Kidney (tissue), 14 donors: ENCODE measurements around the gene HCRTR1. TPM values are rescaled to one million over a fixed set of nuclear protein-coding genes. Genes with fewer than 3 reads are reported as not detected.

Source experiments
- DNase-seq, 5 donors: peaks; one replicate each; pipeline ENCODE4 v3.0.0-alpha.2; 2013 to 2020
- FAIRE-seq: peaks from 2 replicates; lab custom pipeline; 2012; peaks lifted over from hg19 to GRCh38; lab: Jason Lieb, UNC
- H3K27ac ChIP-seq, 2 donors: one replicate each; pipeline ENCODE4 v1.7.0; 2013; ENCODE audit warnings: low read depth in 2 of 2, low read length in 2 of 2, inconsistent platforms in 1 of 2
- H3K27me3 ChIP-seq: one replicate; pipeline ENCODE4 v1.7.1; 2013; ENCODE audit warnings: low read length, inconsistent platforms; ENCODE audit not compliant: control insufficient read depth, insufficient read depth
- H3K36me3 ChIP-seq, 3 donors: one replicate each; pipeline versions ENCODE4 v1.7.0 to v1.7.1; 2013; ENCODE audit warnings: low read length in 3 of 3, control low read depth in 1 of 3, inconsistent platforms in 1 of 3; ENCODE audit not compliant: insufficient read depth in 3 of 3, control insufficient read depth in 2 of 3
- H3K4me1 ChIP-seq, 3 donors: one replicate each; pipeline versions ENCODE4 v1.7.0 to v1.7.1; 2013; ENCODE audit warnings: low read length in 3 of 3, inconsistent platforms in 1 of 3, low read depth in 1 of 3; ENCODE audit not compliant: control insufficient read depth in 2 of 3, insufficient read depth in 2 of 3
- H3K4me3 ChIP-seq, 3 donors: one replicate each; pipeline versions ENCODE4 v1.7.0 to v1.8.1; 2013; ENCODE audit warnings: low read length in 3 of 3, control low read depth in 1 of 3, inconsistent platforms in 1 of 3
- H3K9ac ChIP-seq, 3 donors: one replicate each; pipeline versions ENCODE4 v1.7.0 to v1.7.1; 2013; ENCODE audit warnings: low read length in 3 of 3, control low read depth in 1 of 3, inconsistent platforms in 1 of 3
- H3K9me3 ChIP-seq, 3 donors: one replicate each; pipeline versions ENCODE4 v1.7.0 to v1.7.1; 2013; ENCODE audit warnings: low read length in 3 of 3, control low read depth in 1 of 3, inconsistent platforms in 1 of 3; ENCODE audit not compliant: control insufficient read depth in 2 of 3, insufficient read depth in 1 of 3
- intact Hi-C: fragments of 100-400 bp; cut with DNase I; formaldehyde crosslinking; loops from one replicate; pipeline ENCODE4 v1.11.1; 2022
- polyA plus RNA-seq: library from polyadenylated mRNA; stranded (reverse); fragments of 350-450 nt; fragmentation: Illumina TruSeq; extraction: RNeasy Lipid Tissue Mini Kit (QIAGEN cat#74804); gene quantifications from one replicate; pipeline ENCODE4 v1.2.3, GENCODE V29; 2014; ENCODE audit warnings: low read depth, low replicate concordance; ENCODE audit not compliant: insufficient read depth
- total RNA-seq: library from RNA; stranded (reverse); fragmentation: NEBNext Ultra II Directional; extraction: Animal tissue kit (Norgen Biotek cat#: 25700); gene quantifications from one replicate; pipeline ENCODE4 v1.2.1, GENCODE V29; 2021
- TF ChIP-seq, protein P1 (sequence below): IDR thresholded peaks from 3 replicates; pipeline ENCODE4 v1.5.1; 2012; ENCODE audit warnings: mild to moderate bottlenecking, moderate library complexity, borderline replicate concordance; ENCODE audit not compliant: insufficient read depth; ENCODE audit errors: extremely low read depth
- donor health status: control.
- donor health status: control.
- donor health status: control.
- donor health status: control.
- donor health status: control.
- donor health status: DM: yes; HTN: yes; CAD: no.
- donor health status: Normal renal cell carcinoma (clear cell type).

The HCRTR1 gene
- total and polyA plus RNA-seq, 2 donors from 2014 or later, result 0.35 TPM; not detected in 1

DNA sequence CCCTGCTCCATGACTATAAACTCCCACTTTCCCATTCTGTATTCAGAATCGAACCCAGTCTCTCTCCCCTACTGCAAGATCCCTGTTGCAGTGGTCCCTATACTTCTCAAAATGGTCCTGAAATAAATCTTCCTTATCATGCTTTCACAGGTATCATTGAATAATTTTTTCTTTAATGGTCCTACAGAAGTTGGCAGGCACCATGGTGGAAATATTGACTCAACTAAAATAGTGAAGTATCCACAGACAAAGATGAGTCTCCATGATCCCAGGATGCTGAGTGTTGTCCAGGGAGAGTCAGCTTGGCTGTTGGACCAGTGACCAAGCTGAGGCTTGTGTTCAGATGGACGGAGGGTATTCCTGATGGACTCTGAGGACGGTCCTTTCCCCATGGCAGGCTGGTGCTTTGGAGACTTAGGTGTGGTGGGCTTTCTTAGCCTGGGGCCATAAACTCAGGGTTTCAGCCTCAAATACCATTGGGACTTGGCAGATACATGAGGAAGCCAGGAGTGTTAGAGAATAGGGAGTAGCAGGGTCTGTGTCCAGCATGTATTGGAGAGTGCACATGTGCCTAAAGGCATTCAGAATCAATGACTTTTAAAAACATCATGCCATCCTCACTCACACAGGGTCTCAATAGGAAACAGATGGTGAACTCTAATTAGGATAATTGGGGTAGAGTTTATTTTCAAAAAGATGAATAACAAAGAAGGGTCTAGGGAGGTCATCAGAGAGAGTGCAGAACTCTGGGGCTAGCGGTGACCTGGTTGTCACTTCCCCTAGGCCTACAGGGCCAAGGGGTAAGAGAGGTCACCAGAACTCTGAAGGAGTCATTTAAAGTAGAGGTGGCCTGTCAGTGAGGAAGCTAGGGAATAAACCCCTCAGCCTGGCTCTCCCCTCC lies 21.4 kb upstream of the HCRTR1 start:
- Histone ChIP-seq H3K36me3 (no peaks in the 10 kb centered on the region), H3K4me1 (peaks cover 0 to 5% (median 0%) of the 10 kb centered on the region in 3 donors), H3K27me3 (no peaks in the 10 kb centered on the region), H3K4me3 (no peak overlapping the region), H3K9me3 (no peaks in the 10 kb centered on the region), H3K27ac (no peak overlapping the region), H3K9ac (no peak overlapping the region)
- TF ChIP-seq, protein P1, sequence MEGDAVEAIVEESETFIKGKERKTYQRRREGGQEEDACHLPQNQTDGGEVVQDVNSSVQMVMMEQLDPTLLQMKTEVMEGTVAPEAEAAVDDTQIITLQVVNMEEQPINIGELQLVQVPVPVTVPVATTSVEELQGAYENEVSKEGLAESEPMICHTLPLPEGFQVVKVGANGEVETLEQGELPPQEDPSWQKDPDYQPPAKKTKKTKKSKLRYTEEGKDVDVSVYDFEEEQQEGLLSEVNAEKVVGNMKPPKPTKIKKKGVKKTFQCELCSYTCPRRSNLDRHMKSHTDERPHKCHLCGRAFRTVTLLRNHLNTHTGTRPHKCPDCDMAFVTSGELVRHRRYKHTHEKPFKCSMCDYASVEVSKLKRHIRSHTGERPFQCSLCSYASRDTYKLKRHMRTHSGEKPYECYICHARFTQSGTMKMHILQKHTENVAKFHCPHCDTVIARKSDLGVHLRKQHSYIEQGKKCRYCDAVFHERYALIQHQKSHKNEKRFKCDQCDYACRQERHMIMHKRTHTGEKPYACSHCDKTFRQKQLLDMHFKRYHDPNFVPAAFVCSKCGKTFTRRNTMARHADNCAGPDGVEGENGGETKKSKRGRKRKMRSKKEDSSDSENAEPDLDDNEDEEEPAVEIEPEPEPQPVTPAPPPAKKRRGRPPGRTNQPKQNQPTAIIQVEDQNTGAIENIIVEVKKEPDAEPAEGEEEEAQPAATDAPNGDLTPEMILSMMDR, result no peak
- no peak for FAIRE-seq
- no peak for DNase-seq
- intact Hi-C loops, result no loop called here

DNA sequence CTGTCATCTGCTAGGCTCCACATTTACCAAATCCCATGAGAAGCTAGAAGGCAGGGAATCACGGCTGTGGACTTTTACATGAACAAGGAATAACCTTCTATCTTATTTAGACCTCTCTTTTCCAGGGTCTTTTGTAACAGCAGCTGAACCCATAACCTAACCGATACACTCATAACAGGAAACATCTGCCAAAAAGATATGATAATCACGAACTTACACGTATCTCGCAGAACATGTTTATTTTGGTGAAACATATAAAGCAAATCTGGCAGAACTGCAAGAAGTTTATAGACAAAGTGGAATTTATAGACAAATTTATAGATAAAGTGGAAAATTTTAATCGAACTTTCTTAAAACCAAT lies 20.8 kb upstream of the HCRTR1 start:
- FAIRE-seq (no peak), DNase-seq (no peak)
- Histone ChIP-seq H3K36me3 (no peaks in the 10 kb centered on the region), H3K4me1 (peaks cover 0 to 5% (median 0%) of the 10 kb centered on the region in 3 donors), H3K27ac (no peak overlapping the region), H3K9ac (no peak overlapping the region), H3K27me3 (no peaks in the 10 kb centered on the region), H3K9me3 (no peaks in the 10 kb centered on the region), H3K4me3 (no peak overlapping the region)
- intact Hi-C loops, result no loop called here
- TF ChIP-seq, protein P1, result no peak

DNA sequence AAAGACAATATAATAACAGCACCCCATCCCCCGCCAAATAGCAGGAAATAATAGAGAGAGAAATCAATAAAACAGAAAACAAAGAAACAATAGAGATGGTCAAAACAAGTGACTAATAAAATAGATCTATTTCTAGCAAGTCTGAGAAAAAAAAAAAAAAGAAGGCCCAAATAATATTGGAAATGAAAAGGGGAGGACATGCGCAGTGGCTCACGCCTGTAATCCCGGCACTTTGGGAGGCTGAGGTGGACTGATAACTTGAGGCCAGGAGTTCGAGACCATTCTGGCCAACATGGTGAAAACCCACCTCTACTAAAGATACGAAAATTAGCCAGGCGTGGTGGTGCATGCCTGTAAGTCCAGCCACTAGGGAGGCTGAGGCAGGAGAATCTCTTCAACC lies 18.5 kb upstream of the HCRTR1 start:
- H3K27me3 ChIP-seq, result no peaks in the 10 kb centered on the region
- no peaks in the 10 kb centered on the region for H3K9me3 ChIP-seq
- TF ChIP-seq, protein P1, result no peak
- intact Hi-C loops, result no loop called here
- no peak overlapping the region for H3K9ac ChIP-seq
- no peak overlapping the region for H3K27ac ChIP-seq
- H3K36me3 ChIP-seq, result no peaks in the 10 kb centered on the region
- H3K4me1 ChIP-seq, result no peaks in the 10 kb centered on the region
- FAIRE-seq (no peak), DNase-seq (no peak)
- no peak overlapping the region for H3K4me3 ChIP-seq
